ENCODE data around the gene RPL39L.

- TF ChIP-seq, protein P1, sequence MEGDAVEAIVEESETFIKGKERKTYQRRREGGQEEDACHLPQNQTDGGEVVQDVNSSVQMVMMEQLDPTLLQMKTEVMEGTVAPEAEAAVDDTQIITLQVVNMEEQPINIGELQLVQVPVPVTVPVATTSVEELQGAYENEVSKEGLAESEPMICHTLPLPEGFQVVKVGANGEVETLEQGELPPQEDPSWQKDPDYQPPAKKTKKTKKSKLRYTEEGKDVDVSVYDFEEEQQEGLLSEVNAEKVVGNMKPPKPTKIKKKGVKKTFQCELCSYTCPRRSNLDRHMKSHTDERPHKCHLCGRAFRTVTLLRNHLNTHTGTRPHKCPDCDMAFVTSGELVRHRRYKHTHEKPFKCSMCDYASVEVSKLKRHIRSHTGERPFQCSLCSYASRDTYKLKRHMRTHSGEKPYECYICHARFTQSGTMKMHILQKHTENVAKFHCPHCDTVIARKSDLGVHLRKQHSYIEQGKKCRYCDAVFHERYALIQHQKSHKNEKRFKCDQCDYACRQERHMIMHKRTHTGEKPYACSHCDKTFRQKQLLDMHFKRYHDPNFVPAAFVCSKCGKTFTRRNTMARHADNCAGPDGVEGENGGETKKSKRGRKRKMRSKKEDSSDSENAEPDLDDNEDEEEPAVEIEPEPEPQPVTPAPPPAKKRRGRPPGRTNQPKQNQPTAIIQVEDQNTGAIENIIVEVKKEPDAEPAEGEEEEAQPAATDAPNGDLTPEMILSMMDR (IDR thresholded peaks at IDR 0.05), result no peak
- TF ChIP-seq POLR2AphosphoS5 (IDR thresholded peaks at IDR 0.05; ENCODE audit: low read depth, low read length), result no peak
- TF ChIP-seq REST (IDR thresholded peaks at IDR 0.05; ENCODE audit: insufficient read depth in 1 of 2, low read depth in 2 of 2, low read length in 1 of 2), result no peak
Measured at GRCh38 chr3:187122261-187122660, 17.0 kb downstream of the RPL39L start.

Data from Panc1 (cell line).